Measurements from ENCODE around the gene TMEM163. TPM values are rescaled to one million over a fixed set of nuclear protein-coding genes. Genes with fewer than 3 reads are reported as not detected.
"Not testable (repeated sequence)": the region's sequence is repeated elsewhere in the genome, so short reads cannot be mapped to it uniquely, and the experiment has no call there.

The TMEM163 gene
- total RNA-seq, 2 donors from 2014 or later: 0.55 to 23.1 TPM

- no peaks in the 10 kb centered on the region for H3K36me3 ChIP-seq
- no peaks in the 10 kb centered on the region for H3K9me3 ChIP-seq
- no peaks in the 10 kb centered on the region for H3K27me3 ChIP-seq (replicated peaks; ENCODE audit: insufficient read depth)
- no peak overlapping the region for H3K27ac ChIP-seq
- TF ChIP-seq POLR2A (IDR thresholded peaks at IDR 0.05): no peak
- TF ChIP-seq POLR2AphosphoS5 (IDR thresholded peaks at IDR 0.05): no peak
- no peak for TF ChIP-seq CTCF (IDR thresholded peaks at IDR 0.05)
- intact Hi-C loops (cut with DNase I): no loop called here
- no peaks in the 10 kb centered on the region for H3K4me1 ChIP-seq (replicated peaks)
- no peak for DNase-seq (ENCODE audit: low spot score)
- H3K4me3 ChIP-seq: no peak overlapping the region
These were observed 145.8 kb downstream of the TMEM163 start for GRCh38 chr2:134573085-134573370.

DNA sequence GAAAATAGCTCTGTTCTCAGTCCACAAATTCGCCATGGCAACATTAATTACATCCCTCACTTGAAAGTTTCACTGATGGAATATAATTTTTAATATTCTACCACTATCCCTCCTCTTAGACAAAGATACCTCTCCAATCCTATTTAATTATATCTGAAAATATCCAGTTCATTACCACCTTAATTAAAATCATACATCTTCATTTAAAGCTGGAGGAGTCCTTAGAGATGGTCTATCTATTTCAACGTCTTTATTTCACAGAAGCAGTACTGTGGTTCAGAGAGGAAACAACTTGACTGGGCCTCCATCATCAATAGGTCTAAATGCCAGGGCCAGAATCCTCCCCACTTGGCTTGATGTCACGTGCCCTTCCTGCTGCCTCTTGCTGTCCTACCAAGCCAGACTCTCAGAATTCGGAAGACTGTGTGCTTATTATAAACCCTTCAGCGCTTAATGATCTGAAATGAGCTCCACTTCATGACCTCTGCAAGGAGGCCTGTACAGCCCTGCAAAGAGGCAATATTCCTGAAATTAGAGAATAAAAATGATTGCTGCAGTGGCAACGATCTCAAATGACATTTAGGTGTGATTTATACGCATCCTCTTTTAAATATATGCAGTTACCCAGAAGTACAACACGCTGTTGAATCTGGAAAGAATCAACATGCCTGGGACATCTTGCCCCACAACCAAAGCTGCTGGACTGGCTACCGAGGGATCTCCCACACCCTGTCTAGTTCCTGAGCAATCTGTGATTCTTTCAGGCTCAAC, 146.3 kb downstream of the TMEM163 start:
- intact Hi-C loops (cut with DNase I): no loop called here
- no peaks in the 10 kb centered on the region for H3K27me3 ChIP-seq (replicated peaks; ENCODE audit: insufficient read depth)
- 74% methylated on average over 9 of the region's 9 CpGs for WGBS
- no peaks in the 10 kb centered on the region for H3K9me3 ChIP-seq
- no peaks in the 10 kb centered on the region for H3K4me1 ChIP-seq (replicated peaks)
- no peaks in the 10 kb centered on the region for H3K36me3 ChIP-seq
- H3K27ac ChIP-seq: no peak overlapping the region
- TF ChIP-seq CTCF (IDR thresholded peaks at IDR 0.05) (no peak), POLR2AphosphoS5 (IDR thresholded peaks at IDR 0.05) (no peak), POLR2A (IDR thresholded peaks at IDR 0.05) (no peak)
- no peak for DNase-seq (ENCODE audit: low spot score)
- no peak overlapping the region for H3K4me3 ChIP-seq

- no peak for DNase-seq (ENCODE audit: low spot score)
- H3K27ac ChIP-seq: no peak overlapping the region
- no peak overlapping the region for H3K4me3 ChIP-seq
- no peaks in the 10 kb centered on the region for H3K27me3 ChIP-seq (replicated peaks; ENCODE audit: insufficient read depth)
- no peaks in the 10 kb centered on the region for H3K4me1 ChIP-seq (replicated peaks)
- 63% methylated on average over 3 of the region's 3 CpGs for WGBS
- no peaks in the 10 kb centered on the region for H3K9me3 ChIP-seq
- TF ChIP-seq POLR2AphosphoS5 (IDR thresholded peaks at IDR 0.05): no peak
- no peak for TF ChIP-seq POLR2A (IDR thresholded peaks at IDR 0.05)
- no peak for TF ChIP-seq CTCF (IDR thresholded peaks at IDR 0.05)
- H3K36me3 ChIP-seq: no peaks in the 10 kb centered on the region
- intact Hi-C loops (cut with DNase I): no loop called here
These were observed 148.1 kb downstream of the TMEM163 start for GRCh38 chr2:134570676-134571075.

GRCh38 chr2:134568413-134568812, 150.4 kb downstream of the TMEM163 start:
- H3K9me3 ChIP-seq: no peaks in the 10 kb centered on the region
- no peak overlapping the region for H3K4me3 ChIP-seq
- 92% methylated on average over 2 of the region's 2 CpGs for WGBS
- no peaks in the 10 kb centered on the region for H3K4me1 ChIP-seq (replicated peaks)
- DNase-seq (ENCODE audit: low spot score): no peak
- H3K27ac ChIP-seq: no peak overlapping the region
- intact Hi-C loops (cut with DNase I): no loop called here
- TF ChIP-seq POLR2A (IDR thresholded peaks at IDR 0.05) (no peak), POLR2AphosphoS5 (IDR thresholded peaks at IDR 0.05) (no peak), CTCF (IDR thresholded peaks at IDR 0.05) (no peak)
- no peaks in the 10 kb centered on the region for H3K36me3 ChIP-seq
- no peaks in the 10 kb centered on the region for H3K27me3 ChIP-seq (replicated peaks; ENCODE audit: insufficient read depth)

GRCh38 chr2:134567666-134568065, 151.1 kb downstream of the TMEM163 start:
- intact Hi-C loops (cut with DNase I): no loop called here
- no peak overlapping the region for H3K4me3 ChIP-seq
- no peak for TF ChIP-seq POLR2AphosphoS5 (IDR thresholded peaks at IDR 0.05)
- TF ChIP-seq CTCF (IDR thresholded peaks at IDR 0.05): no peak
- no peak for TF ChIP-seq POLR2A (IDR thresholded peaks at IDR 0.05)
- H3K9me3 ChIP-seq: no peaks in the 10 kb centered on the region
- no peaks in the 10 kb centered on the region for H3K4me1 ChIP-seq (replicated peaks)
- DNase-seq (ENCODE audit: low spot score): no peak
- H3K27me3 ChIP-seq (replicated peaks; ENCODE audit: insufficient read depth): no peaks in the 10 kb centered on the region
- no peak overlapping the region for H3K27ac ChIP-seq
- WGBS: 84% methylated on average over 1 of the region's 1 CpG
- H3K36me3 ChIP-seq: no peaks in the 10 kb centered on the region

DNA sequence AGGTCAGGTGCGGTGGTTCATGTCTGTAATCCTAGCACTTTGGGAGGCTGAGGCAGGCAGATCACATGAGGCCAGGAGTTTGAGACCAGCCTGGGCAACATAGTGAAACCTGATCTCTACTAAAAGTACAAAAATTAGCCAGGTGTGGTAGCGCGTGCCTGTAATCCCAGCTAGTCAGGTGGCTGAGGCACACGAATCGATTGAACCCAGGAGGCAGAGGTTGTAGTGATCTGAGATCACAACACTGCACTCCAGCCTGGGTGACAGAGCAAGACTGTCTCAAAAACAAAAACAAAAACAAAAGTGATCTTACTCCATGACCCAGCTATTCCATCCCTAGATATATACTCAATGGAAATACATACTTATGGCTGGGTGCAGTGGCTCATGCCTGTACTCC, 153.8 kb downstream of the TMEM163 start:
- H3K4me1 ChIP-seq (replicated peaks); H3K27ac ChIP-seq; H3K9me3 ChIP-seq; H3K36me3 ChIP-seq; H3K27me3 ChIP-seq (replicated peaks; ENCODE audit: insufficient read depth); H3K4me3 ChIP-seq; DNase-seq (ENCODE audit: low spot score); intact Hi-C loops (cut with DNase I): not testable (repeated sequence)
- WGBS: 47% methylated on average over 5 of the region's 5 CpGs
